GM19240 (cell line): ENCODE measurements around the gene DEFB112.

Source experiments
- DNase-seq: peaks from one replicate; pipeline ENCODE4 v3.0.0; 2011; ENCODE audit warnings: low spot score; ENCODE audit not compliant: insufficient read length

DEFB112 gene

GRCh38 chr6:50049829-50050228 is at the start of gene DEFB112:
DEFB112 (minus strand) TSS chr6:50049929; CDS start chr6:50049869, 60 bp downstream.
- no peak for DNase-seq

- no peak for DNase-seq
These were observed 48.9 kb upstream of the DEFB112 start for GRCh38 chr6:50098641-50098993.

GRCh38 chr6:50097966-50098640 is 48.4 kb upstream of the DEFB112 start:
- DNase-seq: no peak

- no peak for DNase-seq
These were observed 46.6 kb upstream of the DEFB112 start for GRCh38 chr6:50096296-50096695.

GRCh38 chr6:50093938-50094272 is 44.2 kb upstream of the DEFB112 start:
- no peak for DNase-seq

- DNase-seq: no peak
These were observed 43.6 kb upstream of the DEFB112 start for GRCh38 chr6:50093116-50093937.

- no peak for DNase-seq
These were observed 41.9 kb upstream of the DEFB112 start for GRCh38 chr6:50091641-50092040.

- no peak for DNase-seq
These were observed 40.2 kb upstream of the DEFB112 start for GRCh38 chr6:50089911-50090310.

- no peak for DNase-seq
These were observed 37.7 kb upstream of the DEFB112 start for GRCh38 chr6:50087231-50087954.

GRCh38 chr6:50077385-50077784 is 27.7 kb upstream of the DEFB112 start:
- no peak for DNase-seq

GRCh38 chr6:50076431-50076830 is 26.7 kb upstream of the DEFB112 start:
- no peak for DNase-seq

GRCh38 chr6:50071921-50072320 is 22.2 kb upstream of the DEFB112 start:
- DNase-seq: no peak

- DNase-seq: no peak
These were observed 20.4 kb upstream of the DEFB112 start for GRCh38 chr6:50070101-50070500.

- DNase-seq: no peak
These were observed 12.3 kb upstream of the DEFB112 start for GRCh38 chr6:50062051-50062450.

- no peak for DNase-seq
These were observed 6.5 kb upstream of the DEFB112 start for GRCh38 chr6:50056242-50056641.

- DNase-seq: no peak
These were observed 2.7 kb downstream of the DEFB112 start for GRCh38 chr6:50047026-50047425.

- DNase-seq: no peak
These were observed 18.8 kb downstream of the DEFB112 start for GRCh38 chr6:50030777-50031562.

- DNase-seq: no peak
These were observed 19.4 kb downstream of the DEFB112 start for GRCh38 chr6:50030350-50030749.

GRCh38 chr6:50025258-50025657 is 24.5 kb downstream of the DEFB112 start:
- no peak for DNase-seq

- DNase-seq: no peak
These were observed 27.8 kb downstream of the DEFB112 start, which contains the start of gene DEFB110 for GRCh38 chr6:50021894-50022293. DEFB110 (minus strand) TSS chr6:50021994; CDS start chr6:50021935, 59 bp downstream.

GRCh38 chr6:50007819-50008218 is 41.9 kb downstream of the DEFB112 start:
- no peak for DNase-seq
